ENCODE measurements around the gene AJM1. TPM values are rescaled to one million over a fixed set of nuclear protein-coding genes. Genes with fewer than 3 reads are reported as not detected.

Gene AJM1
- total RNA-seq, 2 experiments from 2014 or later: 6.6 to 6.7 TPM

Small RNA genes lying within 50 kb of the gene (microRNA-seq; reads per million reads assigned to microRNA genes)
- gene MIR4292: not detected
- not detected for gene MIR4479

Other genes with a start within 250 kb of the AJM1 start
- gene EGFL7, start 179.6 kb upstream of the AJM1 start, total RNA-seq: 1 to 10 TPM in 1 of 2 experiments, under 1 TPM in 1; 1.00 to 1.1 TPM
- 10 to 100 TPM; 21.6 to 24.8 TPM for gene AGPAT2, start 155.0 kb upstream of the AJM1 start, total RNA-seq
- gene DIPK1B, start 129.9 kb upstream of the AJM1 start, total RNA-seq: under 1 TPM in 1 of 2 experiments, not detected in 1; 0.11 TPM
- gene LCN10, start 99.5 kb upstream of the AJM1 start, total RNA-seq: 1 to 10 TPM in 1 of 2 experiments, under 1 TPM in 1; 1.00 to 1.0 TPM
- gene LCN6, start 94.0 kb upstream of the AJM1 start, total RNA-seq: not detected
- not detected for gene LCN8, start 84.2 kb upstream of the AJM1 start, total RNA-seq
- not detected for gene LCN15, start 78.0 kb upstream of the AJM1 start, total RNA-seq
- gene TMEM141, start 51.1 kb upstream of the AJM1 start, total RNA-seq: 10 to 100 TPM; 37.5 to 43.6 TPM
- 1 to 10 TPM; 1.7 to 2.2 TPM for gene CCDC183, start 46.1 kb upstream of the AJM1 start, total RNA-seq
- gene RABL6, start 34.5 kb upstream of the AJM1 start, total RNA-seq: 10 to 100 TPM; 91.1 to 98.4 TPM
- gene PHPT1, start 6.9 kb downstream of the AJM1 start, total RNA-seq: 10 to 100 TPM; 80.5 to 89.0 TPM
- 10 to 100 TPM; 16.6 to 18.0 TPM for gene MAMDC4, start 9.9 kb downstream of the AJM1 start, total RNA-seq
- 100 to 1,000 TPM; 289 to 297 TPM for gene EDF1, start 23.8 kb downstream of the AJM1 start, total RNA-seq
- 10 to 100 TPM; 44.0 to 52.1 TPM for gene TRAF2, start 44.0 kb downstream of the AJM1 start, total RNA-seq
- 100 to 1,000 TPM; 103 to 104 TPM for gene FBXW5, start 102.3 kb downstream of the AJM1 start, total RNA-seq
- 1 to 10 TPM; 1.5 to 3.6 TPM for gene C8G, start 102.8 kb downstream of the AJM1 start, total RNA-seq
- gene LCN12, start 109.8 kb downstream of the AJM1 start, total RNA-seq: 1 to 10 TPM in 1 of 2 experiments, under 1 TPM in 1; 0.91 to 1.1 TPM
- gene PTGDS, start 135.0 kb downstream of the AJM1 start, total RNA-seq: 1 to 10 TPM; 1.3 to 3.3 TPM
- gene LCNL1, start 140.5 kb downstream of the AJM1 start, total RNA-seq: under 1 TPM; 0.33 to 0.48 TPM
- gene PAXX, start 149.9 kb downstream of the AJM1 start, total RNA-seq: 10 to 100 TPM; 93.4 to 97.2 TPM
- gene CLIC3, start 154.1 kb downstream of the AJM1 start, total RNA-seq: 10 to 100 TPM; 13.3 to 14.7 TPM
- gene ABCA2, start 185.8 kb downstream of the AJM1 start, total RNA-seq: 10 to 100 TPM; 67.1 to 74.5 TPM
- under 1 TPM; 0.39 to 0.62 TPM for gene FUT7, start 189.6 kb downstream of the AJM1 start, total RNA-seq
- gene NPDC1, start 203.7 kb downstream of the AJM1 start, total RNA-seq: 10 to 100 TPM; 22.4 to 27.0 TPM
- not detected for gene ENTPD2, start 211.6 kb downstream of the AJM1 start, total RNA-seq
- gene SAPCD2, start 228.1 kb downstream of the AJM1 start, total RNA-seq: 10 to 100 TPM; 26.4 to 30.0 TPM
- gene UAP1L1, start 235.0 kb downstream of the AJM1 start, total RNA-seq: 10 to 100 TPM; 43.9 to 44.1 TPM
- gene MAN1B1, start 244.5 kb downstream of the AJM1 start, total RNA-seq: 10 to 100 TPM; 63.2 to 63.9 TPM

All from activated naive CD8-positive, alpha-beta T cell treated with anti-CD3 and anti-CD28 coated beads, Interleukin-2, amount 10 ng/mL, durations not matched to agents 7 days and 5 days (primary cell).